Fibroblast of lung (primary cell): ENCODE data around the gene SLC9A3. TPM values are rescaled to one million over a fixed set of nuclear protein-coding genes. Genes with fewer than 3 reads are reported as not detected.
A peak's percentile ranks its signal among the peaks of the same experiment; 100 is the strongest.

ENCODE experiments used
- DNase-seq, 2 donors: peaks; one replicate each; pipeline versions ENCODE4 v3.0.0 to v3.0.0-alpha.2; 2010; ENCODE audit warnings: low read depth in 2 of 2
- H2AFZ ChIP-seq: 2 replicates; pipeline ENCODE4 v1.5.1; 2012; ENCODE audit warnings: low read length, control low read depth, inconsistent platforms
- H3K27ac ChIP-seq: 2 replicates; pipeline ENCODE4 v1.5.1; 2011; ENCODE audit warnings: low read length, control low read depth; ENCODE audit not compliant: insufficient read depth
- H3K27me3 ChIP-seq: 2 replicates; pipeline ENCODE4 v1.5.1; 2011; ENCODE audit warnings: mild to moderate bottlenecking, low read length; ENCODE audit not compliant: control insufficient read depth, insufficient read depth
- H3K36me3 ChIP-seq: 2 replicates; pipeline ENCODE4 v1.5.1; 2011; ENCODE audit warnings: low read length; ENCODE audit not compliant: control insufficient read depth, insufficient read depth
- H3K4me1 ChIP-seq: 2 replicates; pipeline ENCODE4 v1.5.1; 2011; ENCODE audit warnings: low read length; ENCODE audit not compliant: control insufficient read depth, insufficient read depth; ENCODE audit errors: extremely low read depth
- H3K4me2 ChIP-seq: 2 replicates; pipeline ENCODE4 v1.5.1; 2011; ENCODE audit warnings: low read length, control low read depth; ENCODE audit not compliant: insufficient read depth; ENCODE audit errors: extremely low read depth
- H3K4me3 ChIP-seq, 4 experiments: fragments of 200-600 bp in 1 of 4; sonication (generic) in 1 of 4; replicated peaks in 1 of 4; 2 replicates each; pipeline ENCODE4 v1.5.1; 2011 to 2016; ENCODE audit warnings: low read length in 4 of 4, low read depth in 3 of 4, mild to moderate bottlenecking in 3 of 4, control low read depth in 2 of 4, inconsistent platforms in 1 of 4, mixed read lengths in 1 of 4; ENCODE audit not compliant: insufficient read depth in 1 of 4; ENCODE audit errors: control extremely low read depth in 1 of 4
- H3K79me2 ChIP-seq: 2 replicates; pipeline ENCODE4 v1.5.1; 2012; ENCODE audit warnings: mild to moderate bottlenecking, low read length, inconsistent platforms; ENCODE audit not compliant: control insufficient read depth, insufficient read depth
- H3K9ac ChIP-seq: 2 replicates; pipeline ENCODE4 v1.5.1; 2011; ENCODE audit warnings: mild to moderate bottlenecking, low read length, control low read depth; ENCODE audit not compliant: insufficient read depth
- H3K9me3 ChIP-seq: 2 replicates; pipeline ENCODE4 v1.5.1; 2012; ENCODE audit warnings: low read depth, low read length; ENCODE audit not compliant: control insufficient read depth, insufficient read depth
- H4K20me1 ChIP-seq: 2 replicates; pipeline ENCODE4 v1.5.1; 2011; ENCODE audit warnings: low read length; ENCODE audit not compliant: control insufficient read depth, insufficient read depth; ENCODE audit errors: extremely low read depth
- EZH2 ChIP-seq: IDR thresholded peaks from 2 replicates; pipeline ENCODE4 v1.5.1; 2012; ENCODE audit warnings: low read length, control low read depth, mild to moderate bottlenecking; ENCODE audit errors: missing control alignments
- polyA plus RNA-seq, 2 donors: library from polyadenylated mRNA; depleted of rRNA in 1 of 2; stranded (reverse) in 1 of 2; unstranded in 1 of 2; fragments of >200 nt; gene quantifications; 2 replicates each; pipeline ENCODE4 v1.2.1, GENCODE V29; 2011 to 2012; ENCODE audit warnings: missing spikeins in 1 of 2
- total RNA-seq: library from RNA; depleted of rRNA; stranded (reverse); fragments of >200 nt; gene quantifications from 2 replicates; pipeline ENCODE4 v1.2.1, GENCODE V29; 2014
- TF ChIP-seq, protein P1 (sequence below), 2 donors: IDR thresholded peaks in 1 of 2; conservative IDR thresholded peaks in 1 of 2; 1 replicate in 1 of 2; 2 replicates in 1 of 2; pipeline ENCODE4 v1.5.1; 2011 to 2012; ENCODE audit warnings: low read length in 2 of 2, control low read depth in 1 of 2, inconsistent platforms in 1 of 2, low read depth in 1 of 2, mild to moderate bottlenecking in 1 of 2

The SLC9A3 gene
- total and polyA plus RNA-seq, 2 donors (not counting 1 experiment from before 2014, with no cell fraction given): 0.50 to 0.84 TPM

DNA sequence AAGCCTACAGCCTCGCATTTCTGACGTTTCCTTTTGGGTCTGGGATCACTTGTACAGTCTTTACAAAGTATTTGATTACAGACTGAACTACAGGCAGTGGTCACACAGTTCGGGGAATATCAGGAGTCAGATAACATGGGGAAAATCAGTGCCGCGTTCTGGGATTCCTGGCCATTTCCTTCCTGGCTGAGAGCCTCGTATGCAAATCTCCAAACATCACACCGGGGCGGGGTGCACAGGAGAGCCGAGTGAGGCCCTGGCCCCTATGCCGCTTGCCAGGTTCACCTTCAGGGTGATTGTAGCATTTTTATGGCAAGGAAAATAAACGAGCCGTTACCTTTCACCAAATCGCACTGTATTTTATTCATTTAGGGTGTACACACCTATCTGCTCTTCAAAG, 29.6 kb upstream of the SLC9A3 start:
- no peak overlapping the region for H2AFZ ChIP-seq
- H3K4me1 ChIP-seq: no peaks in the 10 kb centered on the region
- no peaks in the 10 kb centered on the region for H3K79me2 ChIP-seq
- TF ChIP-seq, protein P1, sequence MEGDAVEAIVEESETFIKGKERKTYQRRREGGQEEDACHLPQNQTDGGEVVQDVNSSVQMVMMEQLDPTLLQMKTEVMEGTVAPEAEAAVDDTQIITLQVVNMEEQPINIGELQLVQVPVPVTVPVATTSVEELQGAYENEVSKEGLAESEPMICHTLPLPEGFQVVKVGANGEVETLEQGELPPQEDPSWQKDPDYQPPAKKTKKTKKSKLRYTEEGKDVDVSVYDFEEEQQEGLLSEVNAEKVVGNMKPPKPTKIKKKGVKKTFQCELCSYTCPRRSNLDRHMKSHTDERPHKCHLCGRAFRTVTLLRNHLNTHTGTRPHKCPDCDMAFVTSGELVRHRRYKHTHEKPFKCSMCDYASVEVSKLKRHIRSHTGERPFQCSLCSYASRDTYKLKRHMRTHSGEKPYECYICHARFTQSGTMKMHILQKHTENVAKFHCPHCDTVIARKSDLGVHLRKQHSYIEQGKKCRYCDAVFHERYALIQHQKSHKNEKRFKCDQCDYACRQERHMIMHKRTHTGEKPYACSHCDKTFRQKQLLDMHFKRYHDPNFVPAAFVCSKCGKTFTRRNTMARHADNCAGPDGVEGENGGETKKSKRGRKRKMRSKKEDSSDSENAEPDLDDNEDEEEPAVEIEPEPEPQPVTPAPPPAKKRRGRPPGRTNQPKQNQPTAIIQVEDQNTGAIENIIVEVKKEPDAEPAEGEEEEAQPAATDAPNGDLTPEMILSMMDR (conservative IDR thresholded peaks at IDR 0.05 in 1 of 2, IDR thresholded peaks at IDR 0.05 in 1 of 2; ENCODE audit: low read depth in 1 of 2, low read length in 2 of 2): no peak
- TF ChIP-seq EZH2: no peak
- H3K27ac ChIP-seq: no peak overlapping the region
- no peak overlapping the region for H3K9ac ChIP-seq
- H4K20me1 ChIP-seq: no peaks in the 10 kb centered on the region
- no peaks in the 10 kb centered on the region for H3K9me3 ChIP-seq
- no peak overlapping the region for H3K4me3 ChIP-seq
- H3K27me3 ChIP-seq: no peaks in the 10 kb centered on the region
- no peaks in the 10 kb centered on the region for H3K36me3 ChIP-seq
- DNase-seq: peak in 1 of 2 donors; percentile 3
- no peak overlapping the region for H3K4me2 ChIP-seq

DNA sequence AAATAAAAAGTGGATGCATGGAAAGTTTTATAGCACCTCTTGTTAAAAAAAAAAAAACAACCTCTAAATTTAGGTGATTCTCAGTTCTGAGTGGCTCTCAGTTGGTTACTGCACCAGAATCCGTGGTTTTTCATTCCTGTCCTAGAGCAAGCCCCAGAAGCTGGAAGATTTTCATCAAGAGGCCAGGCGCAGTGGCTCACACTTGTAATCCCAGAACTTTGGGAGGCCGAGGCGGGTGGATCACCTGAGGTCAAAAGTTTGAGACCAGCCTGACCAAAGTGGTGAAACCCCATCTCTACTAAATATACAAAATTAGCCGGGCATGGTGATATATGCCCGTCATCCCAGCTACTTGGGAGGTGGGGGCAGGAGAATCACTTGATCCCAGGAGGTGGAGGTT, 27.2 kb upstream of the SLC9A3 start:
- H2AFZ ChIP-seq: no peak overlapping the region
- H3K4me1 ChIP-seq: no peaks in the 10 kb centered on the region
- H3K27me3 ChIP-seq: peaks cover 3% of the 10 kb centered on the region
- H3K9me3 ChIP-seq: no peaks in the 10 kb centered on the region
- H3K9ac ChIP-seq: no peak overlapping the region
- H3K4me3 ChIP-seq: no peak overlapping the region
- H3K79me2 ChIP-seq: no peaks in the 10 kb centered on the region
- no peaks in the 10 kb centered on the region for H4K20me1 ChIP-seq
- DNase-seq: no peak
- H3K36me3 ChIP-seq: no peaks in the 10 kb centered on the region
- TF ChIP-seq EZH2: no peak
- TF ChIP-seq, protein P1 (conservative IDR thresholded peaks at IDR 0.05 in 1 of 2, IDR thresholded peaks at IDR 0.05 in 1 of 2; ENCODE audit: low read depth in 1 of 2, low read length in 2 of 2): no peak
- no peak overlapping the region for H3K27ac ChIP-seq
- H3K4me2 ChIP-seq: no peak overlapping the region

DNA sequence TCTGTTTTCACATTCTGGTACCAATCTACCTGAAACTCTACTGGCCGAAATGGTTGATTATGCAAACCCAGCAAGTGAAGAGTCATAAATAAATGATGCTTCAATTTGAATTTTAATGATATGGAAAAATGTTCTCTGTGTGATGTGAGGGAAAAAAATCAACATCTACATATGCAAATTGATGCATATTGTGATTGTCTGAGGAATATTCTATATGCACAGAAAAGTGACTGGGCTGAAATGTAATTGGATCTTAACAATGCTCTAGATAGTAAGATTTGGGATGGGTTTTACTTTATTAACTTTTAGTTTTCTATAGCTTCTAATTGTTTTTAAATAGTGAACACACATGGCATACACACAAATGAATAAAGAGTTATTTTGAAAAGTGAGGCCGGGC, 25.0 kb upstream of the SLC9A3 start:
- DNase-seq: no peak
- Histone ChIP-seq H3K4me3 (no peak overlapping the region), H3K27me3 (peaks cover 3% of the 10 kb centered on the region), H3K4me2 (no peak overlapping the region), H3K9me3 (no peaks in the 10 kb centered on the region), H3K79me2 (no peaks in the 10 kb centered on the region), H3K36me3 (no peaks in the 10 kb centered on the region), H2AFZ (no peak overlapping the region), H4K20me1 (no peaks in the 10 kb centered on the region), H3K9ac (no peak overlapping the region), H3K27ac (no peak overlapping the region), H3K4me1 (no peaks in the 10 kb centered on the region)
- no peak for TF ChIP-seq EZH2
- TF ChIP-seq, protein P1 (conservative IDR thresholded peaks at IDR 0.05 in 1 of 2, IDR thresholded peaks at IDR 0.05 in 1 of 2; ENCODE audit: low read depth in 1 of 2, low read length in 2 of 2): no peak
